NCI-H460 (cell line): ENCODE measurements around the gene COL25A1. TPM values are rescaled to one million over a fixed set of nuclear protein-coding genes. Genes with fewer than 3 reads are reported as not detected.
"Not testable (repeated sequence)": the region's sequence is repeated elsewhere in the genome, so short reads cannot be mapped to it uniquely, and the experiment has no call there.

Experiments
- DNase-seq: peaks from one replicate; pipeline ENCODE4 v3.0.0-alpha.2; 2016; ENCODE audit warnings: low read depth; ENCODE audit errors: extremely low read depth
- total RNA-seq: library from RNA; depleted of rRNA; stranded (reverse); fragments of >200 nt; shearing (Covaris generic); gene quantifications from 2 replicates; pipeline ENCODE4 v1.2.3, GENCODE V29; 2014

Gene COL25A1
- total RNA-seq, 1 experiment from 2014 or later = 0.02 TPM

DNA sequence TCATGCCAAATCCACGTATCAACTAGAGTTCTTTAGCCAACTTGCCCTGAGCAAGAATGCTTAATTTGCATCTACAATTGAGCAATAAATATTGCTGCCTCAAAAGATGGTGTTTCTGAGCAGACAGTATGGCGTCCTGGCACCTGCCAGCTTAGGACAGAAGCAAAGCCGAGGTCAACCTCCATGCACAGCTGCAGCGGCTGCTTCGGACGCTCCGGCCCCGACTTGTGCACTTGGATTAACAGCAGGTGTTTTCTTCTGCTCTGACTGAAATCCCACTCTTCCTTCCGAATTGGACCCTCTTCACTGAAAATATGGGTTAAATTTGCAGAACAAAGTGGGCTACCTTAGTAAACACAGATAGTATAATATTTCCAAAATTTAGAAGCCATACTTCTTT, 324.4 kb downstream of the COL25A1 start:
- DNase-seq = no peak

DNA sequence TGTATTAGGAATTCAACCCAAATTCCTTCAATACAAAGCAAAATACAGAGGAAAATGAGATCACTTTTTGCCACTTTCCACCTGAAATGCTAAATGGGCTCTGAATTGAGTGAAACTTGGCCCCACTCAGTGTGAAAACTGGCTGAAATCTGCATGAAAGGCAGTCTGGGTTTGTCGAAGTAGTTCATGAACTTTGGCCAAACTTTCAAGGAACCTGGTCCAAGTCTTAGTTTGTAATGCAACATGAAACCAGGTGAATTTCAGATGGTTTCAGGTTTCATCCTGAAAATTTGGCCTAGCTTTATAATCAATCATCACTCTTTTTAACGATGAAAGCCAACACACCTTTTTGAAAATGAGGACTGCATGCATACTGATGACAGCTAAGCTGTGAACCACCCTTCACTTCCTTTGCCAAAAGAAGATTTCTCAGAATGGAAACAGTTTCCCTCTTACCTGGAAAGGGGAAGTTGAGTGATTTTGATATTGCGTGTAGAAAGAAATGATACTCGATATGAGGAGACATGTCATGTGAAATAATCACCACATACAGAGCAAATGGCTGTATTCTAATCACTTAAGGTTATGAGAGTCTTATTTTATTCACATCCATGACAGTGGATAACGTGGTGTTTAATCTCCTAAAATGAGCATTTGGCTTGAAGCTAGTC, 329.7 kb downstream of the COL25A1 start:
- DNase-seq = no peak

DNA sequence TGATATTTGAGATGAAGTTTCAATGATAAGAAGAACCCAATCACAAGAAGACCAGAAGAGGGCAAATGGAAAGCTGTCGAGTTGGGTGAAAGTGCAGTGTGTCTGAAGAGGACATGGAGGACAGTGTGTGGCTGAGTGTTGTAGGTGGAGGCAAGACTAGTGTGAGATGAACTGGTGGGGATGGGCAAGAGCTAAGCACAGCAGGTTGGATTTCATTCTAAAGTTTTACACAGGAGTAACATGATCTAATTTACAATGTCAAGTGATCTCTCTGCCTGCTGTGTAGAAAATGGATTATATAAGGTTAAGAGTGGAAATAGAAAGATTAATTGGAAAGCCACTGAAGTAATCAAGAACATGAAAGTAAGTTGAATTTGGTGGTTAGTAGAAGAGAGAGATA, 331.0 kb downstream of the COL25A1 start:
- DNase-seq = no peak

DNA sequence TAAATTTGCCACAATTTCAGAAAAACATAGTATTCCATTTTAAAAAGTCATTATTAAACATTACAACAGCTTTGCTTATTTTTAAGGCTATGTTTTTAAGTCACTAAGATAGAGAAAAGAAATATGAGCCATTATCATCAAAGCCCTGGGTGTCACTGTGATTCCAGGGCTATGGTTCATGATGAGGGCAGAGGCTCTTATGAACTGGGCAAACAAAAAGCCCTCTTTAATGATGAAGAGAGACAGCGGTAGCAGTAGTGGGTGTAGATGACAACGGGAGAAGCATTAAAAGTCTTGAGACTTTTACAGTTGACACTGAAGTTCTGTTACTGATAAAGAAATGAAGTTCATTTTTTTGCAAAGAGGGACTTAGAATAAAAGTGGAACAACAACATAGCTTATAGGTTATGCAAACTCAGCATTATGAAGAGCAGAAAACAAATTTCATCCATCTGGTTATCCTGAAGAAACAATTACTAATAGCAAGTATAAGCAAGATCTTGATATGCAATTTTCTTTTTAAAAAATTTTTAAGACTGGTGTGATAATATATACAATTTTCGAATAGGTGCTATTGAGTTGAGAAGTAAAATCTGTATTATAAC, 336.9 kb downstream of the COL25A1 start:
- no peak for DNase-seq

DNA sequence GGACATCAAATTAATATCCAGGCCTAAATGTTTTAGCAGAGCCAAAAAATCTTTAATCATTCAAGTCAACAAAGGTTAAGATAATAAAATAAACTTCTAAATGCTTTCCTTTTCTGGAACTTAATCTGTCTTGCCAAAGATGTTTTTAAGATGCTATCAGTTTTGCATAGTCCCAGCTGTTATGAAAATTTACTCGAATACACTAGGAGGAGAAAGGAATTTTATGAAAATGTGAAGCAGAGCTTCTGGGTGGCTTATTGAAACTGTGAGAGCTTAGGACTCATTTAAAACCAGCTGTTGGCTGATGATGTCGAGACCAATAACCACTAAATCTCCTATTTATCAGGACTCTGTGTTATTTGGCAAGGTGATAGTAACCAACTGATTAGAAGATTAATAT, 337.4 kb downstream of the COL25A1 start:
- DNase-seq = no peak

DNA sequence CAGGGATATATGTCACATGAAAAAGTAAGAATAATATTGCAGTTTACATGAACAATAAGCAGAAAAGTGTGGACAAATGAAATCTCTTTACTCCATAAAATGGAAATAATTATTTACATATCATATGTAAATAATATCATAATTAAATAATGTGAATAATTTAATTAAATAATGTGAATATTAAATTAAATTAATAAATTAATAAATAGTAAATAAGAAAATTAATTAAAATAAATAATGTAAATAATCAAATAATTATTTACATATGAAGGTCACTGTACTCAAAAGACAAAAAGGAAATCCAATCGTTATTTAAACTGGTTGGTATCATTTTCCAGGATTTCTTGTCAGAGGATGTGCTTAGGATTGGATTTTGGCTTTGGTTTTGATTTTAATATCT, 338.5 kb downstream of the COL25A1 start:
- no peak for DNase-seq

DNA sequence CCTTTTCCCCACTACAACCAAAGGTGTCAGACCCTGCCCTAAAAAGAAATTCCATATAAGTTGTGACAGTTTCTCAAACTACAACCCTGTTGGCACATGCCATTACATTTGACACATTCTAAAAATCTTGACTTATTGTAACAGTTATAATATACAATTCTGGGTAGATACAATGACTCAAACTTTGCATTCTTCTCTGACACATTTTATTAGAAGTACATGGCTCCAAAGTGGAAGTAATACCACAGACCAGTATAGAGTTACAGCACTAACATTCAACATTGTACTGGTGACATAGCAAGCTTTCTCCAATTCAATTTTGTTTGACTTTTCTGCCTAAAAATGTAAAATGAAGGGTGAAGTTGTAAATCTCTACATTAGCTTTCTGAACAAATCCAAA, 343.0 kb downstream of the COL25A1 start:
- DNase-seq = no peak

DNA sequence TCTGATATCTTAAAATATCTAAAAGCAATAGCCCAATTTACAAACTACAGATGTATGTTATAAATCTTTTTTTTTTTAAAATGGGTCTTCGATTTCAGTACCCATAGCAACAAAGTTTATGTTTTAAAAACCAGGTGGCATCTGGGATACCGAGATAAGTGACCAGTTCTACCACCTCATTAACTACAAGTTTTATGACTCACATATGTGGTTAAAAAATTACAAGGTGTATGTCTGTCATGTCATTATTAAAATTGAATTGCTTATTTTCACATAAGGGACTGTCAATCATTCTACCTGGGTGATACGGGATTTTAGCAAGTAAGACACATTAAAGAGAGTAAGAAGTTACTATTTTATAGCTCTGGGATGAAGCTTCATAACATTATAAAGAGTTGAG, 347.6 kb downstream of the COL25A1 start:
- no peak for DNase-seq

GRCh38 chr4:108953941-108954340, 348.5 kb downstream of the COL25A1 start:
- DNase-seq = no peak

- DNase-seq = no peak
Measured at GRCh38 chr4:108950158-108950915, 352.1 kb downstream of the COL25A1 start.

DNA sequence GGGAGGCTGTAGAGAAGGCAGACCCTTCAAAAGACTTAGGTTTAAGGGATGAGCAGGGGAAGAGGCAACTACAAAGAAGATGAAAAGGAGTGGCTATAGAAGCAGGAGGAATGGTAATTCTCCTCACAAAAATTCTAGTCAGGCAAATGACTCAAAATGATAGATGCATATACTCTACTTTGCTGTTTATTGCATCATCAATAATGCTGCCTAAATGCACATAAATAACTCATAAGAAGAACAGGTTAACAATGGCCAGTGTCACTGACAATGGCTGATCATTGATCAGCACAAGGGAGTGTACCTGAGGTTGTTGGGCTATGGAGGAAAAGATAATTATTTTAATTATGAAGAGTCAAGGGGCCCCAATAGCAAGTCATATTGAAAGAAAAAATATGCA, 354.9 kb downstream of the COL25A1 start:
- no peak for DNase-seq

DNA sequence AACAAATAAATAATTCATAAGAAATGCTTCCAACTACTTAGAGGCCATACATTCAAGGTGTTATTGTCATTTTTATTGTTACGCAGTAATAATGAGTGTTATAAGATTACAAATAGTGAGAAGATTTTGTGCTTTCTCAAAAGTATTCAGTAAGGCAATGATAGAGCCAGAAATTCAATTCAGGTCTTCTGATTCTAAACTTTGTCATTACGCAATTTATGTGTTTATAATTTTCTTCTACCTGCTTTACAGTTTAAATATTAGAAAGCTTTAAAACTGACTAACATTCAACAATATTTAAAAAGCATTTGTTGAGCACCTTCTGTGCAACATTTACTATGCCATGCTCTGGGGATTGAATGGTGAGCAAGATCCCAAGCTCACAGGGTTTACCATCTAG, 356.2 kb downstream of the COL25A1 start:
- DNase-seq = no peak

DNA sequence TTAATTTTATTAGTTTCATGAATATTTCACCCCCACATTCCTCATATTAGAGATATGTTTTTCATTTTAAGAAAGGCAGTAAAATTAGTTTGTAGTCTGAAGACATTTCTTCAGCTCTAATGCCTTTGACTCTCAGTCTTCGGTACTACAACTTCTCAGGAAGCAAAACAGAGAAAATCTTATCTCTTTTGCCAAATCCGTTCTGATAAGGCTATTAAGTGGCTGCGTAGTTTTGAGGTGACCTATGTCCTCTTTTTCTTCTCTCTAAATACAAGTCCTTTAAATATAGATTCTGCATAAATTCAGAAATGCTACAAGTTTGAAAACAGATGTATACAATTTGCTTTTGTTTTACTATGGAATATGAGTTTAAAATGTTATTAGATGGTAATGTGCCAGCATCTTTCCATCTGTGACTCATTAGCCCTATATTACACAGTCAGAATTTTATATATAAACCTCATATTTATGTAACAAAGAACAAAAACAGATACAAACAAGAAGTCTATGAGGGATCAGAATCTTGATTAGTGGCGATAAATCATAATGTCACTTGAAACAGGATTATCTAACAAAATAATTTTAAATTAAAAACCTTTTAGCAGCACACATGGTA, 358.4 kb downstream of the COL25A1 start:
- DNase-seq = no peak

DNA sequence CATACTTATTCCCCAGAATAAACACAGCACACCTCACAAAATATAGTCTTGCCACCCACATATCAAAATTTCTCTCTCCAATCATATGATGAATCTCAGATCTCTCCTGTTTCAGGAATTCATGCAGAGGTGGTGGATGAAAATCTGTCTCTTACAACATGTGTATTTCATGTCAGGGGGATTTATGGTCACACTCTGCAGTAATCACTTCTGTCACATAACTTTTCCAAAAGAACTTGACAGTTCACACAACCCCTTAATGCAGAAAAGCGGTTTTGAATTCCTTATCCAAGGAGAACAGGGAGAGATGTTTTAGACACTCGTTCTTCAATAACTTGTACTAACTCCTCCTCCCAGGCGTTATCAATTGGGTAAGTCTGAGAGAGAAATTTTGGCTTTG, 359.1 kb downstream of the COL25A1 start:
- DNase-seq = no peak

GRCh38 chr4:108941904-108942430, 360.5 kb downstream of the COL25A1 start:
- DNase-seq = no peak

- no peak for DNase-seq
Measured at GRCh38 chr4:108940634-108941033, 361.8 kb downstream of the COL25A1 start.

DNA sequence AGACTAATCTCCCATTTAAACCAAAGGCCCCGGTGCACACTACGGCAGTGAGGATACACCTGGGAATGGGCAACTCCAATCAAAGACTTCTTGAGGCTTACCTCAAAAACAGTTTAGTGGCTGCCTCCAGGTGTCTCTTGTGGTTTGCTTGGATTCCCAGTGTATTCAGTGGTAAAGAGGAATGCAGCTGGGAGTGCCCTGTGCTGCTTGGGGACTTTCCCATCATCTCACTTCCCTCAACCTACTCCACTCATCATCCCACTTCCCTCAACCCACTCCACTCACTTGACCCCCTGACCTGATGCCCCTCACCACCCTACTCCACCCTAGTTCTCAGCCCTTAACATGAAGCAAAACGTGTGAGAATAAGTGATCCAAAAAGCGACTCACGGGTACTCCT, 362.3 kb downstream of the COL25A1 start:
- DNase-seq = no peak

DNA sequence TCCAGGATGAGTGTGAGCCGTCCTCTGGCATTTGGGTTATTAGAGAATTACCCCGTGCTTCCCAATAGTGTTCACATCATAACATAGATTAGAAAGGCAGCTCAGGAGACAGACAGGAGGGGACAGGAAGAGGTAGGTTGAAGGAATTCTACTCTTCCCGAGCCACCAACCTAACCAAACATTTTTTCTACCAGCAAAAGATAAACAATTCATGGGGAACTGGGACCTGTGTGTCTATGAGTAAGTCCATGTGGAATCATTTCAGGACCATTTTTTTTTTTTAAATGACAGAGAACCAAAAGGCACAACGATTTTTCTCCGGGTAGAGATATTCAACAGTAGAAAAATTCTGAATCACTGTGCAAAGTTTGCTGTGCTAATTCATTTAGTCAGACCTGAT, 365.4 kb downstream of the COL25A1 start:
- no peak for DNase-seq

DNA sequence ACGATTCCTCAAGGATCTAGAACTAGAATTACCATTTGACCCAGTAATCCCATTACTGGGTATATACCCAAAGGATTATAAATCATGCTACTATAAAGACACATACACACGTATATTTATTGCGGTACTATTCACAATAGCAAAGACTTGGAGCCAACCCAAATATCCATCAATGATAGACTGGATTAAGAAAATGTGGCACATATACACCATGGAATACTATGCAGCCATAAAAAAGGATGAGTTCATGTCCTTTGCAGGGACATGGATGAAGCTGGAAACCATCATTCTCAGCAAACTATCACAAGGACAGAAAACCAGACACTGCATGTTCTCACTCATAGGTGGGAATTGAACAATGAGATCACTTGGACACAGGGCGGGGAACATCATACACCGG, 368.5 kb downstream of the COL25A1 start:
- DNase-seq = not testable (repeated sequence)

DNA sequence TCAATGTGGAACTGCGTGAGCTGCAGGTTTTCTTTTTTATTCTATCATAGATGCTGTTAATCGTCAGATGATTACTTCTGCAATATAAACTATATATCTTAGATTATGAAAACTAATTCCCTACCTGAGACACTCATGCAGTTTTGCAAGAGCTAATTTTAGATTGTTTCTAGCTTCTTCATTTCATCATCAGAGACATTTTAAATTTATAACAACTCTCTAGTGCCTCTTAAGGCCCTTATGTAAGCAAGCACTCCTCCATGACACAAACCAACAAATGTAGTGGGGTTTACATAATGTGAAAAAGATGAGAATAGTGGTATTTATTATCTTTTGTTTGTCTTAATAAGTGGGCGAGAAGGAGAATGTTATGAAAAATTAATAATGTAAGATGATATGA, 369.4 kb downstream of the COL25A1 start:
- no peak for DNase-seq

GRCh38 chr4:108931926-108932325, 370.5 kb downstream of the COL25A1 start:
- DNase-seq = no peak
